Right lobe of liver (tissue), 6 donors: ENCODE measurements around the gene UBE2F. TPM values are rescaled to one million over a fixed set of nuclear protein-coding genes. Genes with fewer than 3 reads are reported as not detected.

Experiments
- ATAC-seq, 4 donors: fragments of 200-7000 bp; cut with Tn5 transposase; one replicate each; pipeline ENCODE4 v1.9.1; 2020; ENCODE audit warnings: mild to moderate bottlenecking in 4 of 4, moderate library complexity in 4 of 4
- DNase-seq, 3 donors: peaks; one replicate each; pipeline ENCODE4 v3.0.0-alpha.2; 2020
- H3K27ac ChIP-seq, 3 donors: fragments of 200-600 bp; one replicate each; pipeline ENCODE4 v1.8.0; 2022
- H3K27me3 ChIP-seq, 2 donors: fragments of 200-600 bp; one replicate each; pipeline ENCODE4 v1.8.0; 2022
- H3K36me3 ChIP-seq, 4 donors: fragments of 200-600 bp; sonication (generic) in 1 of 4; one replicate each; pipeline versions ENCODE4 v1.5.1 to v1.8.0; 2017 to 2022; ENCODE audit warnings: control low read depth in 1 of 4
- H3K4me1 ChIP-seq, 4 donors: fragments of 200-600 bp; sonication (generic) in 1 of 4; one replicate each; pipeline versions ENCODE4 v1.5.1 to v1.8.0; 2017 to 2022; ENCODE audit warnings: control low read depth in 1 of 4
- H3K4me3 ChIP-seq, 3 donors: fragments of 200-600 bp; one replicate each; pipeline ENCODE4 v1.8.0; 2022
- H3K9me3 ChIP-seq, 4 donors: fragments of 200-600 bp; sonication (generic) in 1 of 4; one replicate each; pipeline versions ENCODE4 v1.5.1 to v1.8.0; 2017 to 2022; ENCODE audit warnings: control low read depth in 1 of 4
- POLR2A ChIP-seq: fragments of 450-650 bp; IDR thresholded peaks from one replicate; pipeline ENCODE4 v1.6.1; 2017; ENCODE audit warnings: antibody characterized with exemption, mild to moderate bottlenecking
- WGBS: methylation state at CpG from one replicate; pipeline ENCODE4 v1.1.6; 2018; ENCODE audit warnings: low coverage, low lambda C conversion rate; ENCODE audit not compliant: insufficient coverage; ENCODE audit errors: missing lambda C conversion rate; 5-methylcytosine and 5-hydroxymethylcytosine counted together
- intact Hi-C, 2 donors: fragments of 100-400 bp; cut with DNase I; formaldehyde crosslinking; loops; one replicate each; pipeline versions ENCODE4 v1.11.2 to v1.14.1; 2022
- total RNA-seq, 6 experiments: library from RNA; depleted of rRNA in 2 of 6; stranded (reverse); fragments of >200 nt in 2 of 6; fragmentation: NEBNext Ultra II Directional in 3 of 6; extraction: Animal tissue kit (Norgen Biotek cat#: 25700) in 3 of 6; gene quantifications; one replicate each; pipeline versions ENCODE4 v1.1.0 to v1.2.4, GENCODE V29; 2016 to 2023
- TF ChIP-seq, protein P1 (sequence below), 4 donors: fragments of 200-600 bp in 3 of 4; fragments of 450-650 bp in 1 of 4; IDR thresholded peaks; one replicate each; pipeline versions ENCODE4 v1.5.1 to v1.8.0; 2016 to 2022; ENCODE audit warnings: antibody characterized with exemption in 4 of 4, mild to moderate bottlenecking in 2 of 4
- donor health status: DM: no; HTN: yes; CAD: no.
- donor health status: DM: no; HTN: no; CAD: no.
- donor health status: DM: no; HTN: no; CAD: no.
- donor health status: DM: no; HTN: yes; CAD: no.
- donor health status: DM: no; HTN: yes; CAD: no.

UBE2F gene
- total RNA-seq, 6 experiments from 2014 or later, result 23.3 to 44.9 (median 28.3) TPM

DNA sequence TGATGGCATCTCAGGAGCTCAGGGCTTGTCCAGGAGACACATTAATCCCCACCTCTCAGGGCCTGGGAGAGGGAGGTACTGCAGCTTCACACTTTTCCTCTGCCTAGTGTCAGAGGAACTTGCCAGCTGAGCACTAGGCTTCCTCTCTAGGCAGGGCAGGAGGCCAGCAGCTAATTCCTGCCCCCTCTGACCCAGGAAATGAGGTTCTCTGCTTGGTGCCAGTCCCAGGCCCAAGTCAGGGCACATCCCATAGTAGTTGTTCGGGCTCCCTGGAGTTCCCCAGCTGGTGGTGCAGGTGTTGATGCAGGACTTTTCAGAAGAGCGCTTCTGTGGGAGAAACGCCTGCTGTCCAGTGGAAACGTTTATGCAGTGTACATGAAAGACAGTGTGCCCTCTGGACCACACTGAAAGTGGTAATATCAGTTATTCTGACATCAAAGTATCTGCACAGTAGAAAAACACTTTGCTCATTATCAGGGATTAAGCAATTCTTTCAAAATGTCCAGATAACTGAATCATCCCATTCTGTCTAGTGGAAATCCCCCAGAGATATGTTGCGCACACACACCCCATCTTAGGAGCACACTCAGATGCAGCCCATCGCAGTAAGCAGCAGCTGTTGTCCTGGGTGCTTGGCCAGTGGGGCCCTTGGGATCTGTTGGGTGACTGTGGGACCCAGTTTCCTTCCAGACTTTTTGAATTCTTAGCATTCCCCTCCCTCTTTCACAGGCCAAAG, 76.2 kb downstream of the UBE2F start:
- DNase-seq (no peak), ATAC-seq (peak in 3 of 4 donors; percentile 13 to 52 (median 22))
- TF ChIP-seq POLR2A, result no peak
- TF ChIP-seq, protein P1, sequence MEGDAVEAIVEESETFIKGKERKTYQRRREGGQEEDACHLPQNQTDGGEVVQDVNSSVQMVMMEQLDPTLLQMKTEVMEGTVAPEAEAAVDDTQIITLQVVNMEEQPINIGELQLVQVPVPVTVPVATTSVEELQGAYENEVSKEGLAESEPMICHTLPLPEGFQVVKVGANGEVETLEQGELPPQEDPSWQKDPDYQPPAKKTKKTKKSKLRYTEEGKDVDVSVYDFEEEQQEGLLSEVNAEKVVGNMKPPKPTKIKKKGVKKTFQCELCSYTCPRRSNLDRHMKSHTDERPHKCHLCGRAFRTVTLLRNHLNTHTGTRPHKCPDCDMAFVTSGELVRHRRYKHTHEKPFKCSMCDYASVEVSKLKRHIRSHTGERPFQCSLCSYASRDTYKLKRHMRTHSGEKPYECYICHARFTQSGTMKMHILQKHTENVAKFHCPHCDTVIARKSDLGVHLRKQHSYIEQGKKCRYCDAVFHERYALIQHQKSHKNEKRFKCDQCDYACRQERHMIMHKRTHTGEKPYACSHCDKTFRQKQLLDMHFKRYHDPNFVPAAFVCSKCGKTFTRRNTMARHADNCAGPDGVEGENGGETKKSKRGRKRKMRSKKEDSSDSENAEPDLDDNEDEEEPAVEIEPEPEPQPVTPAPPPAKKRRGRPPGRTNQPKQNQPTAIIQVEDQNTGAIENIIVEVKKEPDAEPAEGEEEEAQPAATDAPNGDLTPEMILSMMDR (IDR thresholded peaks at IDR 0.05), result no peak
- H3K4me3 ChIP-seq, result no peak overlapping the region
- intact Hi-C loops, result no loop called here
- H3K9me3 ChIP-seq, result no peaks in the 10 kb centered on the region
- peaks cover 0 to 1% (median 0%) of the 10 kb centered on the region in 4 donors for H3K4me1 ChIP-seq
- H3K27ac ChIP-seq, result no peak overlapping the region
- H3K36me3 ChIP-seq, result peaks cover 0 to 29% (median 6%) of the 10 kb centered on the region in 4 donors
- 10% methylated on average over 1 of the region's 6 CpGs for whole genome bisulfite sequencing
- H3K27me3 ChIP-seq, result no peaks in the 10 kb centered on the region

DNA sequence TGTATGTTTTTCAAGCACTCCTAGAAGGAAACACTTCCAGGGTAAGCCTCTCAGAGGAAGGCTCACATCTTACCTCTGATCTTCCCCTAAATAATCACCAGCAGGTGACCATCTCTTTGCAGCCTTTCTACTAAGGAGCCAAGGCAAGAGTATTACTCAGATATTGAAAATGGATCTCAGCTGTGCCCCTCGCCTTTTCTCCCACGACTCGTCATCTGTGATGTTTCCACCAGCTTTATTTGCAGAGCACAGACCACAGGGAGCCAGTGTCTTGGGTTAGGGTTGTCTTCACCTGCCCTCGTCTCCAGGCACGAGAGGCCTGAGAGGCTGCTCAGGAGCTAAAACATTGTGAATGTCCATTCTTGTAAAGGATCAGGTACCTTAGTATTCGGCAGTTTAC, 77.0 kb downstream of the UBE2F start:
- peaks cover 0 to 22% (median 1%) of the 10 kb centered on the region in 4 donors for H3K36me3 ChIP-seq
- no peak for TF ChIP-seq POLR2A
- TF ChIP-seq, protein P1 (IDR thresholded peaks at IDR 0.05), result no peak
- H3K4me1 ChIP-seq, result peaks cover 0 to 7% (median 0%) of the 10 kb centered on the region in 4 donors
- no peaks in the 10 kb centered on the region for H3K27me3 ChIP-seq
- no peak for ATAC-seq
- 96% methylated on average over 4 of the region's 6 CpGs for WGBS
- DNase-seq, result no peak
- H3K4me3 ChIP-seq, result no peak overlapping the region
- H3K9me3 ChIP-seq, result no peaks in the 10 kb centered on the region
- H3K27ac ChIP-seq, result no peak overlapping the region
- intact Hi-C loops, result no loop called here

DNA sequence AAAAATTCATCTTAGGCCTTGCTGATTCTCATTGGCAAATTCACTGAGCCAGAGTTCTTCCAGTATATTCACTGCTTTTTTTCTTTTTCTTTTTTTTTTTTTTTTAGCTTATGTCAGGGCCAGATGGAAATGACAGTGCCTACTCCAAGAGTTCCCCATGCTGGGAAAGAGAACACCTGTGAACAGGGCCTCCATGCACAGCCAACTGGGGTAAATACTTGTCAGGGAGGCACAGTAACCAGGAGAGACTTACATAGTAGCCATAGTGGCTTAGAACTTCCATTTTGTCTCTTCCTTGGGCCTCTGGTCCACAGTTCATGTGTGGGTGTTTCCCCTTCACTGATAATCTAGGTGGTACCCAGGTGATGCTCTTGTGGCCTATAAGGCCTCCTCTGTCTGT, 78.8 kb downstream of the UBE2F start:
- peaks cover 0 to 7% (median 0%) of the 10 kb centered on the region in 4 donors for H3K4me1 ChIP-seq
- no peak for ATAC-seq

DNA sequence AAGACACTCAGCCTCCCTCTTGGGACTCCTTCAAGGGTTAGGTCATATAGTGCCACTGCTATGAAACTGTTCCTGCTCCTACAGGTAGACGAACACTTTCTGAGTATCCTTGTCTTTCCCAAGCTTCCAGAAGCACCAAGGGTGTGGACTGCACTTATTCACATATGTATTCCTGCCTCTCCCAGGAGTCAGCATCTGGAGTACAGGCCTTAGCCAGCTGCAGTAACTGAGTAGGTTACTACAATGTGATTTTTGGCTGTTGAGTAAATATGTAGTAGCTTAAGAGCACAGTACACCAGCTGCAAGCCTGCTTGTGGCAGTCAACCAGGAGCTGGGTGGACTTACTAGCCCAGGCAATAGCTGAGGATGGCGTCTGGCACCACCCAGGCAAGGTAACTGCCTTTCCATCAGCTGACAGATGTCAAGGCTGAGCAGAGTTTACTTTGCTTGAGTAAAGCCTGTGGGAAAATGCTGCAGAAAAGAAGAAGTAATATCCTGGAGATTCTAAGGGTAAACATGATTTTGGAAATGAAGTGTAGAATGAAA, 80.0 kb downstream of the UBE2F start:
- DNase-seq (no peak), ATAC-seq (no peak)
- H3K27me3 ChIP-seq, result no peaks in the 10 kb centered on the region
- no peak overlapping the region for H3K4me3 ChIP-seq
- no peak overlapping the region for H3K27ac ChIP-seq
- intact Hi-C loops, result no loop called here
- H3K9me3 ChIP-seq, result no peaks in the 10 kb centered on the region
- 94% methylated on average over 2 of the region's 2 CpGs for WGBS
- peaks cover 0 to 13% (median 0%) of the 10 kb centered on the region in 4 donors for H3K36me3 ChIP-seq
- H3K4me1 ChIP-seq, result peaks cover 0 to 7% (median 0%) of the 10 kb centered on the region in 4 donors
- TF ChIP-seq, protein P1 (IDR thresholded peaks at IDR 0.05), result no peak
- TF ChIP-seq POLR2A, result no peak

More for the DNA sequence above, 78.8 kb downstream of the UBE2F start:
- no peaks in the 10 kb centered on the region for H3K9me3 ChIP-seq
- H3K36me3 ChIP-seq, result peaks cover 0 to 17% (median under 1%) of the 10 kb centered on the region in 4 donors
- intact Hi-C loops, result no loop called here
- H3K27ac ChIP-seq, result no peak overlapping the region
- no peak overlapping the region for H3K4me3 ChIP-seq
- no peak for TF ChIP-seq POLR2A
- TF ChIP-seq, protein P1 (IDR thresholded peaks at IDR 0.05), result no peak
- no peak for DNase-seq
- no peaks in the 10 kb centered on the region for H3K27me3 ChIP-seq
